ENCODE data around the gene RPL10A. TPM values are rescaled to one million over a fixed set of nuclear protein-coding genes. Genes with fewer than 3 reads are reported as not detected.
"Not testable (repeated sequence)": the region's sequence is repeated elsewhere in the genome, so short reads cannot be mapped to it uniquely, and the experiment has no call there.

Gene RPL10A
- total RNA-seq, 2 experiments from 2014 or later = 1,239 to 1,245 TPM

- Mint-ChIP-seq H3K4me3 (no peak within 1 kb of the TSS), H3K27ac (no peak within 1 kb of the TSS), H3K4me1 (no peaks in the 10 kb centered on the region), H3K27me3 (peaks cover 23% of the 10 kb centered on the region), H3K36me3 (ENCODE audit: low read depth) (no peaks in the 10 kb centered on the region), H3K9me3 (no peaks in the 10 kb centered on the region)
- CTCF ChIA-PET = interaction anchor here (1.2 kb wide), 1 partner anchor 10 kb away, joined by 3 read pairs; no protein-coding TSS in a partner anchor
- no peak for DNase-seq
- POLR2A ChIA-PET = no interaction called here
These were observed 44.5 kb downstream of the RPL10A start, which contains the start of gene TULP1 for GRCh38 chr6:35512740-35513139. Gene TULP1 (minus strand): TSS chr6:35512896. CDS start chr6:35512858, 38 bp downstream.

DNA sequence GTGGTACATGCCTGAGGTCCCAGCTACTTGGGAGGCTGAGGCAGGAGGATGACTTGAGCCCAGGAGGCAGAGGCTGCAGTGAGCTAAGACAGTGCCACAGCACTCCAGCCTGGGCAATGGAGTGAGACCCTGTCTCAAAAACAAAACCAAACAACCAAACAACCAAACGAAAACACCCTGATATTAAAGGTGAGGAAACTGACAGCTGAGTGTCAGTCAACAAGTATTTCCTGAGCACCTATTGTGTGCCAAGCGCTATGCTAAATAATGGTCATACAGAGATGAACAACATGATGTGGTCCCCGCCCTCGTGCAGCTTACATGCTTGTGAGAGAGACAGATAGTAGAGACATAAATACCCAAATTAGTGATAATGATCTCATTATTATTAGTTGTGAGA lies 46.4 kb downstream of the RPL10A start:
- DNase-seq = no peak
- Mint-ChIP-seq H3K4me1 (no peaks in the 10 kb centered on the region), H3K27ac (no peak overlapping the region), H3K27me3 (peaks cover 15% of the 10 kb centered on the region), H3K4me3 (no peak overlapping the region), H3K36me3 (ENCODE audit: low read depth) (no peaks in the 10 kb centered on the region), H3K9me3 (no peaks in the 10 kb centered on the region)
- POLR2A ChIA-PET = no interaction called here
- CTCF ChIA-PET = interaction anchor here (1.8 kb wide), 1 partner anchor 8 kb away, joined by 6 read pairs; no protein-coding TSS in a partner anchor

DNA sequence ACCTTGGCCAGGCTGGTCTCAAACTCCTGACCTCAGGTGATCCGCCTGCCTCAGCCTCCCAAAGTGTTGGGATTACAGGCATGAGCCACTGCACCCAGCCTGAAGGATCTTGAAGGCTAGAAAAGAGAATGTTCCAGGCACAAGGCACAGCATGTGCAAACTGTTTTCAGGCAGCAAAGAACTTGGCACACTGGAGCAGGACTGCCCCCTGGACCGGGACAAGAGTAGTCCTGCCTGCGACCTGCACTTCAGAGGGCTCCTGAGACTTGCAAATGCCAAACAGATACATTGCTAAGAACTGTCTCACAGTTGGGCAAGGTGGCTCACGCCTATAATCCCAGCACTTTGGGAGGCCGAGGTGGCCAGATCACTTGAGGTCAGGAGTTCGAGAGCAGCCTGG lies 47.7 kb downstream of the RPL10A start:
- CTCF ChIA-PET = interaction anchor here (0.7 kb wide), 1 partner anchor 215 kb away, joined by 3 read pairs; no protein-coding TSS in a partner anchor
- not testable (repeated sequence) for H3K36me3 Mint-ChIP-seq (ENCODE audit: low read depth)

GRCh38 chr6:35516712-35517111 lies 48.5 kb downstream of the RPL10A start:
- peaks cover 6% of the 10 kb centered on the region for H3K27me3 Mint-ChIP-seq

More for the DNA sequence above, 47.7 kb downstream of the RPL10A start:
- H3K27ac Mint-ChIP-seq, H3K27me3 Mint-ChIP-seq, DNase-seq, H3K4me3 Mint-ChIP-seq, POLR2A ChIA-PET, H3K4me1 Mint-ChIP-seq, H3K9me3 Mint-ChIP-seq: not testable (repeated sequence)

DNA sequence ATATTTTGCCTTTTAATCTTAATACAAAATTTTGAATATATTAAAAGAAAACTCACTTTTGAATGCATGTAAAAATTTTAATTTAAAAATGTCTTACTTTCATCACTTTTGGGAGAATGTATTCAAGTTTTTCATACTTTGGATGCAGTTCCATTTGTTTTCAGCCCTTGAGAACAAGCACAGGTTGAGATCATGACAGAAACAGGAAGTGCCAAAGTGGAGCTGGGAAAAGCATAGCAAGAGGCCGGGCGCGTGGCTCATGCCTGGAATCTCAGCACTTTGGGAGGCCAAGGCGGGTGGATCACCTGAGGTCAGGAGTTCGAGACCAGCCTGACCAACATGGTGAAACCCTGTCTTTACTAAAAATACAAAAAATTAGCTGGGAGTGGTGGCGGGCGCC lies 49.8 kb downstream of the RPL10A start:
- H3K27ac Mint-ChIP-seq; H3K27me3 Mint-ChIP-seq; H3K9me3 Mint-ChIP-seq; DNase-seq; H3K36me3 Mint-ChIP-seq (ENCODE audit: low read depth); H3K4me3 Mint-ChIP-seq; POLR2A ChIA-PET: not testable (repeated sequence)
- peaks cover 11% of the 10 kb centered on the region for H3K4me1 Mint-ChIP-seq
- CTCF ChIA-PET = interaction anchor here (1.1 to 2.1 kb wide), 2 partner anchors 34 to 218 kb away, joined by 4 read pairs; no protein-coding TSS in a partner anchor

More at GRCh38 chr6:35516712-35517111, 48.5 kb downstream of the RPL10A start:
- Mint-ChIP-seq H3K4me3 (no peak overlapping the region), H3K4me1 (no peaks in the 10 kb centered on the region), H3K36me3 (ENCODE audit: low read depth) (no peaks in the 10 kb centered on the region), H3K9me3 (no peaks in the 10 kb centered on the region), H3K27ac (no peak overlapping the region)
- no peak for DNase-seq
- CTCF ChIA-PET = interaction anchor here (0.6 to 2.1 kb wide), 4 partner anchors 35 to 219 kb away, joined by 3 to 5 read pairs (median 4); no protein-coding TSS in a partner anchor
- POLR2A ChIA-PET = no interaction called here

- no peak for DNase-seq
- Mint-ChIP-seq H3K36me3 (ENCODE audit: low read depth) (no peaks in the 10 kb centered on the region), H3K27me3 (peaks cover 6% of the 10 kb centered on the region), H3K9me3 (no peaks in the 10 kb centered on the region), H3K4me1 (peaks cover 16% of the 10 kb centered on the region), H3K4me3 (no peak overlapping the region), H3K27ac (no peak overlapping the region)
- CTCF ChIA-PET = interaction anchor here (2.1 kb wide), 1 partner anchor 33 kb away, joined by 4 read pairs; no protein-coding TSS in a partner anchor
- POLR2A ChIA-PET = no interaction called here
These were observed 50.5 kb downstream of the RPL10A start for GRCh38 chr6:35518566-35519312.

DNA sequence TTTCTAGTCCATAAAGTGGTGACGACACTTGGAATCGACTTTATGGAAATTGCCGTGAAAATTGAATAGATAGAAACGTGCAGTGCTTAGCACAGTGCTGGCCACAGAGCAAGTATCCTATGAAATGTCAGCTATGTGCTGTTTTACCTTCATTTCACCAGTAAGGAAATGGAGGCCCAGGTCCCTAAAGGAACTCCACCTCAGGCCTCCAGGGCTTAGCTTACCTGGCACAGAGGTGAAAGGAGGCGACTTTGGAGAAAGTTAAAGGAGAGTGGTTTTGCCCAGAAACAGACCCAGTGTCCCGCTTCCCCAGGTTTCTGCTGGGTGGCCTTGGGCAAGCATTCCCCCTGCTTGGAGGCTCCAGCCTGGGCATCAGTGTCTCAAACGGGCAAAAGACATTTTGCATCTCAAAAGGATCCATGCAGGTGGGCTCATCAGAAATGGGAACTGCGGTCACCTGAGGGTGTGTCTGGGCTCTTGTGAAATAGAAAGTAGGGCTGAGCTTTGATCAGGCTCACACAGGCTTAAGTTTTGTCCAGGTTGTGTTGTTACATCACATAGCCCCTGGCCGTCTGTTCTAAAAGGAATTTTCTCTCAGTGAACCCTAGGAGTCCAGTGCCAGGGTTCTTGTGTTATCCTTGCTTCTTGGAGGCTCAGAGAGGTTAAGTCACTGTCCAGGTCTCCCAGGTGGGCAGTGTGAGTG lies 51.3 kb downstream of the RPL10A start:
- H3K4me3 Mint-ChIP-seq = no peak overlapping the region
- peaks cover 2% of the 10 kb centered on the region for H3K27me3 Mint-ChIP-seq
- no peak for DNase-seq
- no peak overlapping the region for H3K27ac Mint-ChIP-seq
- peaks cover 20% of the 10 kb centered on the region for H3K4me1 Mint-ChIP-seq
- no peaks in the 10 kb centered on the region for H3K36me3 Mint-ChIP-seq (ENCODE audit: low read depth)
- ChIA-PET POLR2A (no interaction called here), CTCF (no interaction called here)
- H3K9me3 Mint-ChIP-seq = no peaks in the 10 kb centered on the region

Other genes starting within 250 kb of the RPL10A start
- gene ZNF76, start 208.7 kb upstream of the RPL10A start, total RNA-seq = 10 to 100 TPM; 42.6 to 42.7 TPM
- 100 to 1,000 TPM; 201 to 215 TPM for gene DEF6, start 170.6 kb upstream of the RPL10A start, total RNA-seq
- gene PPARD, start 125.8 kb upstream of the RPL10A start, total RNA-seq = 10 to 100 TPM; 23.1 to 23.4 TPM
- gene FANCE, start 16.1 kb upstream of the RPL10A start, total RNA-seq = 10 to 100 TPM; 10.3 to 10.4 TPM
- under 1 TPM; 0.13 to 0.23 TPM for gene TEAD3, start 28.7 kb downstream of the RPL10A start, total RNA-seq
- not detected for gene TULP1, start 44.5 kb downstream of the RPL10A start, total RNA-seq
- 10 to 100 TPM; 51.1 to 51.5 TPM for gene FKBP5, start 220.5 kb downstream of the RPL10A start, total RNA-seq

Data from activated CD4-positive, alpha-beta memory T cell treated with anti-CD3 and anti-CD28 coated beads, Interleukin-2, amount 10 ng/mL, durations not matched to agents 7 days and 5 days (primary cell).